Measurements from ENCODE around the gene RGS6. TPM values are rescaled to one million over a fixed set of nuclear protein-coding genes. Genes with fewer than 3 reads are reported as not detected.

RGS6 gene
- polyA plus RNA-seq, 3 donors: not detected

DNA sequence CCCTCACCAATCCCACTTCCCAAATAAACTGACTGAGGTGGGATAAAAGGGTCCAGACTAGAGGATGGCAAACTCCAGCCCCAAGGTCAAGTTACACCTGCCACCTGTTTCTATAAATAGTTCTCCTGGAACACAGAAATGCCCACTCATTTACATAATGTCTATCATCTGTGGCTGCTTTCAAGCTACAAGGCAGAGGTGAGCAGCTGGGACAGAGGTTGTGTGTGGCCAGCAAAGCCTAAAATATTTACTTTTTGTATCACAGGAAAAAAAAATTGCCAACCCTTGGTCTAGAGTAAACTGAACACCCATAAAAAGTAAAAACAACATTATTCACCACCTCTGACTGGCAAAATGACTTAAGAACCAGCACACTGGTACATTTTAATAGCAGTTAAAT, 269.4 kb downstream of the RGS6 start:
- peaks cover 2 to 4% (median 3%) of the 10 kb centered on the region in 3 donors for H3K27me3 Mint-ChIP-seq (ENCODE audit: low read depth in 3 of 3)
- H4K20me1 ChIP-seq (ENCODE audit: insufficient read depth, low read length): no peaks in the 10 kb centered on the region
- H3K9me3 Mint-ChIP-seq: peaks cover 1 to 12% (median 5%) of the 10 kb centered on the region in 7 donors
- no peak overlapping the region for H3K9ac ChIP-seq (ENCODE audit: insufficient read depth, low read length, poor library complexity, severe bottlenecking)
- H3K27me3 ChIP-seq (ENCODE audit: control insufficient read depth in 2 of 2, insufficient read depth in 2 of 2, low read length in 2 of 2): no peaks in the 10 kb centered on the region
- H3K79me2 ChIP-seq (ENCODE audit: insufficient read depth, low read length): no peaks in the 10 kb centered on the region
- no peaks in the 10 kb centered on the region for H3K4me1 Mint-ChIP-seq
- DNase-seq: no peak
- intact Hi-C loops (cut with micrococcal nuclease): no loop called here
- H3K4me1 ChIP-seq (ENCODE audit: control insufficient read depth in 1 of 2, insufficient read depth in 2 of 2, low read length in 2 of 2): no peaks in the 10 kb centered on the region
- H2AFZ ChIP-seq (ENCODE audit: insufficient read depth, low read depth, low read length, poor library complexity, severe bottlenecking): no peak overlapping the region
- H3K27ac ChIP-seq (ENCODE audit: low read depth in 1 of 2, low read length in 2 of 2): no peak overlapping the region
- no peak overlapping the region for H3K27ac Mint-ChIP-seq
- H3K4me3 ChIP-seq (replicated peaks in 1 of 3; ENCODE audit: low read depth in 2 of 3, low read length in 3 of 3): no peak overlapping the region
- peaks cover 0 to 5% of the 10 kb centered on the region in 2 donors for H3K9me3 ChIP-seq (replicated peaks in 1 of 2; ENCODE audit: control insufficient read depth in 1 of 2, insufficient read depth in 1 of 2, low read length in 2 of 2)
- TF ChIP-seq, protein P1, sequence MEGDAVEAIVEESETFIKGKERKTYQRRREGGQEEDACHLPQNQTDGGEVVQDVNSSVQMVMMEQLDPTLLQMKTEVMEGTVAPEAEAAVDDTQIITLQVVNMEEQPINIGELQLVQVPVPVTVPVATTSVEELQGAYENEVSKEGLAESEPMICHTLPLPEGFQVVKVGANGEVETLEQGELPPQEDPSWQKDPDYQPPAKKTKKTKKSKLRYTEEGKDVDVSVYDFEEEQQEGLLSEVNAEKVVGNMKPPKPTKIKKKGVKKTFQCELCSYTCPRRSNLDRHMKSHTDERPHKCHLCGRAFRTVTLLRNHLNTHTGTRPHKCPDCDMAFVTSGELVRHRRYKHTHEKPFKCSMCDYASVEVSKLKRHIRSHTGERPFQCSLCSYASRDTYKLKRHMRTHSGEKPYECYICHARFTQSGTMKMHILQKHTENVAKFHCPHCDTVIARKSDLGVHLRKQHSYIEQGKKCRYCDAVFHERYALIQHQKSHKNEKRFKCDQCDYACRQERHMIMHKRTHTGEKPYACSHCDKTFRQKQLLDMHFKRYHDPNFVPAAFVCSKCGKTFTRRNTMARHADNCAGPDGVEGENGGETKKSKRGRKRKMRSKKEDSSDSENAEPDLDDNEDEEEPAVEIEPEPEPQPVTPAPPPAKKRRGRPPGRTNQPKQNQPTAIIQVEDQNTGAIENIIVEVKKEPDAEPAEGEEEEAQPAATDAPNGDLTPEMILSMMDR (IDR thresholded peaks at IDR 0.05): no peak
- no peak overlapping the region for H3K4me2 ChIP-seq (replicated peaks; ENCODE audit: extremely low read depth, low read length, poor library complexity, severe bottlenecking)
- H3K36me3 Mint-ChIP-seq: no peaks in the 10 kb centered on the region
- no peak overlapping the region for H3K4me3 Mint-ChIP-seq
- no peaks in the 10 kb centered on the region for H3K36me3 ChIP-seq (replicated peaks in 1 of 2; ENCODE audit: control insufficient read depth in 1 of 2, insufficient read depth in 2 of 2, low read length in 2 of 2)

DNA sequence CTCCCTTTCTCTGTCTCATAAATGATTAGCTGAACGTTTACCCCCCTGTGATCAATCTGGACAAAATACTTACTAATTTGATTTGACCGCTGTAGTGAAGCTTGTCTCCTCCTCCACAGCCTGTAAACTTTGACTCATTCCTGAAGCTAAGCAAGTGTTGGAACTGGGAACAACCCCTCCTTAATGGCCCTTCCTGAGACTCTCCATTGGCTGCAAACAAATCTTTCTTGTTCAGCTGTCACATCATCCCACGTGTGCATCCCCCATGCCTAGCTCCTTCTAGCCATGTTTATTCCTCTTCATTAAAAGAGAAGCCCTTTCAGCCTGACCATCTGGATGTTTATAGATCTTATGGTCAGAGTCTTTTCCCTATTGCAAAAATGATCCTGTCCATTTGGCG, 281.2 kb downstream of the RGS6 start:
- H3K4me1 Mint-ChIP-seq: no peaks in the 10 kb centered on the region
- peaks cover 0 to 8% (median 3%) of the 10 kb centered on the region in 7 donors for H3K9me3 Mint-ChIP-seq
- intact Hi-C loops (cut with micrococcal nuclease): no loop called here
- Histone ChIP-seq H3K4me2 (replicated peaks; ENCODE audit: extremely low read depth, low read length, poor library complexity, severe bottlenecking) (no peak overlapping the region), H3K79me2 (ENCODE audit: insufficient read depth, low read length) (no peaks in the 10 kb centered on the region), H3K36me3 (replicated peaks in 1 of 2; ENCODE audit: control insufficient read depth in 1 of 2, insufficient read depth in 2 of 2, low read length in 2 of 2) (no peaks in the 10 kb centered on the region), H3K9ac (ENCODE audit: insufficient read depth, low read length, poor library complexity, severe bottlenecking) (no peak overlapping the region), H3K27me3 (ENCODE audit: control insufficient read depth in 2 of 2, insufficient read depth in 2 of 2, low read length in 2 of 2) (no peaks in the 10 kb centered on the region), H3K9me3 (replicated peaks in 1 of 2; ENCODE audit: control insufficient read depth in 1 of 2, insufficient read depth in 1 of 2, low read length in 2 of 2) (no peaks in the 10 kb centered on the region), H2AFZ (ENCODE audit: insufficient read depth, low read depth, low read length, poor library complexity, severe bottlenecking) (no peak overlapping the region), H3K4me3 (replicated peaks in 1 of 3; ENCODE audit: low read depth in 2 of 3, low read length in 3 of 3) (no peak overlapping the region), H3K27ac (ENCODE audit: low read depth in 1 of 2, low read length in 2 of 2) (no peak overlapping the region), H3K4me1 (ENCODE audit: control insufficient read depth in 1 of 2, insufficient read depth in 2 of 2, low read length in 2 of 2) (no peaks in the 10 kb centered on the region), H4K20me1 (ENCODE audit: insufficient read depth, low read length) (no peaks in the 10 kb centered on the region)
- TF ChIP-seq, protein P1 (IDR thresholded peaks at IDR 0.05): no peak
- H3K27ac Mint-ChIP-seq: no peak overlapping the region
- no peak overlapping the region for H3K4me3 Mint-ChIP-seq
- DNase-seq: no peak
- 95% methylated on average over 2 of the region's 4 CpGs for WGBS (ENCODE audit: insufficient coverage)
- H3K27me3 Mint-ChIP-seq (ENCODE audit: low read depth in 3 of 3): peaks cover 0 to 2% (median 1%) of the 10 kb centered on the region in 3 donors
- H3K36me3 Mint-ChIP-seq: no peaks in the 10 kb centered on the region
